H1 (cell line): ENCODE results near the gene DDX42. TPM values are rescaled to one million over a fixed set of nuclear protein-coding genes. Genes with fewer than 3 reads are reported as not detected.

Source experiments
- CTCF ChIA-PET: fragments of 300-600 bp; sonication (Branson Sonifier 250); formaldehyde crosslinking; loops from one replicate; lab custom pipeline; 2021; ENCODE audit not compliant: partially characterized antibody; lab: Charles Lee
- POLR2A ChIA-PET: fragments of 300-600 bp; sonication (Branson Sonifier 250); formaldehyde crosslinking; loops from one replicate; lab custom pipeline; 2021; ENCODE audit warnings: inconsistent platforms; ENCODE audit not compliant: partially characterized antibody; lab: Charles Lee
- DNase-seq, 2 experiments: peaks; one replicate each; pipeline versions ENCODE4 v3.0.0 to v3.0.0-alpha.2; 2010 to 2022; ENCODE audit warnings: low spot score in 2 of 2, low read depth in 1 of 2, mixed read lengths in 1 of 2
- FAIRE-seq: peaks from 2 replicates; lab custom pipeline; 2011; peaks lifted over from hg19 to GRCh38; lab: Jason Lieb, UNC
- H2AFZ ChIP-seq: 2 replicates; pipeline ENCODE4 v1.8.1; 2012; ENCODE audit warnings: low read length, inconsistent platforms
- H2AK5ac ChIP-seq: 2 replicates; pipeline ENCODE4 v1.6.1; 2013; ENCODE audit warnings: low read depth, low read length
- H2BK120ac ChIP-seq: replicated peaks from 2 replicates; pipeline ENCODE3; 2013; ENCODE audit warnings: low read depth, low read length, inconsistent platforms
- H2BK12ac ChIP-seq: 2 replicates; pipeline ENCODE4 v1.6.1; 2013; ENCODE audit warnings: low read depth, low read length
- H2BK15ac ChIP-seq: 2 replicates; pipeline ENCODE4 v1.6.1; 2013; ENCODE audit warnings: low read length
- H2BK20ac ChIP-seq: 2 replicates; pipeline ENCODE4 v1.6.1; 2013; ENCODE audit warnings: low read length
- H2BK5ac ChIP-seq: 2 replicates; pipeline ENCODE4 v1.6.1; 2013; ENCODE audit warnings: low read depth, low read length
- H3K14ac ChIP-seq: 2 replicates; pipeline ENCODE4 v1.6.1; 2013; ENCODE audit warnings: inconsistent platforms; ENCODE audit not compliant: insufficient read length
- H3K18ac ChIP-seq: 2 replicates; pipeline ENCODE4 v1.6.1; 2013; ENCODE audit warnings: low read length; ENCODE audit errors: extremely low read depth
- H3K23ac ChIP-seq: 2 replicates; pipeline ENCODE4 v1.6.1; 2013; ENCODE audit warnings: inconsistent platforms; ENCODE audit not compliant: insufficient read length
- H3K23me2 ChIP-seq: 2 replicates; pipeline ENCODE4 v1.6.1; 2013; ENCODE audit warnings: low read depth, low read length
- H3K27ac ChIP-seq: 2 replicates; pipeline ENCODE4 v1.6.1; 2011; ENCODE audit warnings: low read depth, low read length, inconsistent platforms
- H3K27me3 ChIP-seq, 4 experiments: replicated peaks in 1 of 4; 1 replicate in 1 of 4; 2 replicates in 3 of 4; pipeline versions ENCODE4 v1.6.1 to v1.8.1; 2011 to 2013; ENCODE audit warnings: low read length in 3 of 4, mild to moderate bottlenecking in 3 of 4, inconsistent platforms in 2 of 4, mixed read lengths in 2 of 4, moderate library complexity in 1 of 4; ENCODE audit not compliant: control insufficient read depth in 3 of 4, insufficient read depth in 3 of 4; ENCODE audit errors: extremely low read depth in 1 of 4
- H3K36me3 ChIP-seq, 4 experiments: 2 replicates each; pipeline versions ENCODE4 v1.6.1 to v1.8.1; 2011 to 2013; ENCODE audit warnings: mild to moderate bottlenecking in 4 of 4, low read length in 3 of 4, moderate library complexity in 2 of 4, control low read depth in 1 of 4, inconsistent platforms in 1 of 4; ENCODE audit not compliant: insufficient read depth in 4 of 4, control insufficient read depth in 2 of 4
- H3K4ac ChIP-seq: replicated peaks from 2 replicates; pipeline ENCODE3; 2013; ENCODE audit warnings: low read length, low read depth, mixed read lengths, inconsistent platforms; ENCODE audit not compliant: insufficient read length
- H3K4me1 ChIP-seq, 4 experiments: replicated peaks in 1 of 4; 1 replicate in 1 of 4; 2 replicates in 3 of 4; pipeline versions ENCODE4 v1.6.1 to v1.8.1; 2011 to 2013; ENCODE audit warnings: low read length in 3 of 4, inconsistent platforms in 2 of 4, mixed read lengths in 1 of 4; ENCODE audit not compliant: insufficient read depth in 4 of 4, control insufficient read depth in 3 of 4
- H3K4me2 ChIP-seq, 2 experiments: 2 replicates each; pipeline versions ENCODE4 v1.6.1 to v1.8.1; 2011 to 2013; ENCODE audit warnings: low read depth in 2 of 2, low read length in 2 of 2, control low read depth in 1 of 2, inconsistent platforms in 1 of 2, mild to moderate bottlenecking in 1 of 2; ENCODE audit not compliant: insufficient read depth in 1 of 2
- H3K4me3 ChIP-seq, 4 experiments: fragments of 200-600, 300-600 bp in 1 of 4; sonication (generic), shearing (Covaris generic), sonication (Bioruptor Twin) in 1 of 4; 2 replicates each; pipeline versions ENCODE4 v1.5.1 to v1.8.1; 2011 to 2016; ENCODE audit warnings: low read length in 4 of 4, low read depth in 3 of 4, control low read depth in 2 of 4, inconsistent platforms in 2 of 4, mild to moderate bottlenecking in 2 of 4, mixed read lengths in 1 of 4, moderate library complexity in 1 of 4; ENCODE audit not compliant: insufficient read depth in 2 of 4; ENCODE audit errors: extremely low read depth in 1 of 4
- H3K56ac ChIP-seq: replicated peaks from 2 replicates; pipeline ENCODE3; 2013; ENCODE audit warnings: low read depth, mild to moderate bottlenecking, mixed read lengths, low read length, inconsistent platforms; ENCODE audit not compliant: insufficient read length
- H3K79me1 ChIP-seq: 2 replicates; pipeline ENCODE4 v1.6.1; 2013; ENCODE audit warnings: low read depth, low read length, control low read depth
- H3K79me2 ChIP-seq, 2 experiments: 2 replicates each; pipeline versions ENCODE4 v1.6.1 to v1.8.1; 2012 to 2013; ENCODE audit warnings: low read length in 2 of 2, mild to moderate bottlenecking in 2 of 2, inconsistent platforms in 1 of 2; ENCODE audit not compliant: insufficient read depth in 2 of 2, control insufficient read depth in 1 of 2
- H3K9ac ChIP-seq, 4 experiments: replicated peaks in 1 of 4; 1 replicate in 1 of 4; 2 replicates in 3 of 4; pipeline versions ENCODE4 v1.6.1 to v1.8.1; 2011 to 2013; ENCODE audit warnings: low read depth in 3 of 4, low read length in 3 of 4, control low read depth in 2 of 4, mild to moderate bottlenecking in 2 of 4, moderate library complexity in 2 of 4, inconsistent platforms in 1 of 4; ENCODE audit errors: extremely low read depth in 1 of 4
- H3K9me3 ChIP-seq, 2 experiments: 2 replicates each; pipeline versions ENCODE4 v1.6.1 to v1.8.1; 2012 to 2013; ENCODE audit warnings: mild to moderate bottlenecking in 2 of 2, moderate library complexity in 2 of 2, control low read depth in 1 of 2, inconsistent platforms in 1 of 2, low read depth in 1 of 2, low read length in 1 of 2, mixed read lengths in 1 of 2; ENCODE audit not compliant: insufficient read depth in 2 of 2
- H4K20me1 ChIP-seq, 2 experiments: replicated peaks in 1 of 2; 2 replicates each; pipeline versions ENCODE3 to v1.8.1; 2011 to 2013; ENCODE audit warnings: inconsistent platforms in 2 of 2, low read length in 2 of 2, mild to moderate bottlenecking in 1 of 2; ENCODE audit not compliant: insufficient read depth in 2 of 2, control insufficient read depth in 1 of 2
- H4K5ac ChIP-seq: 2 replicates; pipeline ENCODE4 v1.6.1; 2013; ENCODE audit warnings: low read length, low read depth, mixed read lengths, inconsistent platforms; ENCODE audit not compliant: insufficient read length
- H4K8ac ChIP-seq: 2 replicates; pipeline ENCODE4 v1.8.0; 2013; ENCODE audit warnings: mild to moderate bottlenecking, moderate library complexity, low read length, inconsistent platforms; ENCODE audit not compliant: insufficient read depth; ENCODE audit errors: extremely low read depth
- H4K91ac ChIP-seq: replicated peaks from 2 replicates; pipeline ENCODE3; 2013; ENCODE audit warnings: low read length, mixed read lengths, inconsistent platforms; ENCODE audit not compliant: insufficient read length
- ATF2 ChIP-seq: IDR thresholded peaks from 2 replicates; pipeline ENCODE4 v1.6.1; 2012; ENCODE audit warnings: low read length, inconsistent platforms
- SIN3A ChIP-seq, 2 experiments: IDR thresholded peaks in 1 of 2; conservative IDR thresholded peaks in 1 of 2; 2 replicates each; pipeline ENCODE4 v1.6.1; 2011 to 2012; ENCODE audit warnings: low read length in 2 of 2, improper control_type of control experiment in 1 of 2, low read depth in 1 of 2, mild to moderate bottlenecking in 1 of 2
- TCF12 ChIP-seq: IDR thresholded peaks from 2 replicates; pipeline ENCODE4 v1.6.1; 2011; ENCODE audit warnings: low read depth, mild to moderate bottlenecking, low read length
- YY1 ChIP-seq: IDR thresholded peaks from 2 replicates; pipeline ENCODE4 v1.6.1; 2011; ENCODE audit warnings: low read depth, mild to moderate bottlenecking, low read length
- WGBS, 2 experiments: shearing (Covaris generic) in 1 of 2; methylation state at CpG; one replicate each; pipeline versions ENCODE4 v1.1.6 to v1.1.7; 2013 to 2015; ENCODE audit warnings: low lambda C conversion rate in 2 of 2, mixed read lengths in 2 of 2, inconsistent platforms in 1 of 2, low coverage in 1 of 2, missing lambda C conversion rate in 1 of 2; ENCODE audit not compliant: insufficient replicate concordance in 2 of 2, insufficient coverage in 1 of 2, insufficient read length in 1 of 2; ENCODE audit errors: extremely low coverage in 1 of 2, missing lambda C conversion rate in 1 of 2; 5-methylcytosine and 5-hydroxymethylcytosine counted together
- polyA plus RNA-seq, 7 experiments: library from polyadenylated mRNA; depleted of rRNA in 3 of 7; stranded (reverse) in 5 of 7; unstranded in 2 of 7; fragments of >200 nt in 5 of 7; fragments of 200-250 nt in 2 of 7; gene quantifications; 1 replicate in 5 of 7; 2 replicates in 1 of 7; 4 replicates in 1 of 7; pipeline versions ENCODE4 v1.2.1 to v1.2.3, GENCODE V29; 2011 to 2013; ENCODE audit warnings: missing spikeins in 2 of 7, mixed read lengths in 2 of 7
- total RNA-seq: library from RNA; stranded (reverse); fragmentation: NEBNext Ultra II Directional; extraction: Animal tissue kit (Norgen Biotek cat#: 25700); gene quantifications from 2 replicates; pipeline ENCODE4 v1.2.1, GENCODE V29; 2021

Gene DDX42
- total and polyA plus RNA-seq, 2 of the 8 experiments (the other 6 are each of a cell fraction or from before 2014, with no cell fraction given), result 40.6 to 114 TPM

DNA sequence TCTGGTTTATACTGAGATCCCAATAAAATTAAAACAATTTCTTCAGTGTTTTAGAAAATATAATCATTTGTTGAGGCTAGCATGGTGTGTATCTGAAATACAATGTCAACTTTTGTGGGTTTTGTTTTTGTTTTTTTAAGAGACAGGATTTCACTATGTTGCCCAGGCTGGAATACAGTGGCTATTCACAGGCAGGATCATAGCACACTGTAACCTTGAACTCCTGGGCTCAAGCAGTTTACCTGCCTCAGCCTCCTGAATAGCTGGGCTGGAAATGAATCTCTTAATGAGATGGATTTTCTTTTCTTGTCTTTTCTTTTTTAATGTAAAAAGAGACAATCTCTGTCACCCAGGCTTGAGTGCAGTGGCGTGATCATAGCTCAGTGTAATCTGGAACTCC, 12.1 kb downstream of the DDX42 start:
- Histone ChIP-seq H2BK12ac (no peak overlapping the region), H2AK5ac (no peak overlapping the region), H3K4me1 (no peaks in the 10 kb centered on the region), H3K9me3 (no peaks in the 10 kb centered on the region), H3K27ac (no peak overlapping the region), H2BK20ac (no peak overlapping the region), H4K8ac (no peak overlapping the region), H3K18ac (no peak overlapping the region), H4K91ac (no peak overlapping the region), H2AFZ (no peak overlapping the region), H3K4ac (no peak overlapping the region), H3K14ac (no peak overlapping the region), H3K23me2 (no peaks in the 10 kb centered on the region; the same call in 1 of the 2 replicates), H4K20me1 (peaks cover 9 to 13% of the 10 kb centered on the region in 2 experiments), H3K23ac (no peak overlapping the region), H3K79me2 (peaks cover 9 to 72% of the 10 kb centered on the region in 2 experiments), H4K5ac (no peak overlapping the region), H3K27me3 (no peaks in the 10 kb centered on the region), H3K4me3 (no peak overlapping the region), H2BK5ac (no peak overlapping the region), H3K36me3 (peaks cover 8 to 56% (median 39%) of the 10 kb centered on the region in 4 experiments), H2BK15ac (no peak overlapping the region), H3K4me2 (no peak overlapping the region), H2BK120ac (no peak overlapping the region), H3K79me1 (peaks cover 4% of the 10 kb centered on the region; the same call in 1 of the 2 replicates), H3K9ac (no peak overlapping the region), H3K56ac (no peak overlapping the region)
- DNase-seq (no peak), FAIRE-seq (no peak)
- CTCF ChIA-PET, result no interaction called here
- TF ChIP-seq SIN3A (conservative IDR thresholded peaks at IDR 0.05 in 1 of 2, IDR thresholded peaks at IDR 0.05 in 1 of 2; ENCODE audit: low read depth in 1 of 2, low read length in 2 of 2) (no peak), YY1 (no peak), TCF12 (no peak), ATF2 (no peak)
- POLR2A ChIA-PET, result interaction anchor here (0.9 to 24.4 kb wide), 4 partner anchors 12 to 39 kb away, joined by 3 to 481 read pairs (median 53); partner anchors contain the start of genes CCDC47, DDX42, FTSJ3 and PSMC5
- WGBS, 2 experiments, result 79% methylated on average over 1 of the region's 1 CpG; no CpG with 5 or more reads in 1 of the 2 experiments
